ENCODE measurements around the gene TPCN2.

GRCh38 chr11:69180726-69181125 is 132.0 kb downstream of the TPCN2 start:
- TF ChIP-seq CTCF (IDR thresholded peaks at IDR 0.05; ENCODE audit: insufficient read depth, low read depth, low read length), result no peak
- no peak for TF ChIP-seq EZH2 (IDR thresholded peaks at IDR 0.05; ENCODE audit: insufficient read depth, low read length)
